Measurements from ENCODE around the gene ABCB6.

The ABCB6 gene

GRCh38 chr2:219181531-219181930 lies 37.2 kb downstream of the ABCB6 start:
- H3K4me3 ChIP-seq (ENCODE audit: low read depth, low read length) = no peak overlapping the region
- no peak for DNase-seq (ENCODE audit: low read depth)
- TF ChIP-seq CTCF (IDR thresholded peaks at IDR 0.05; ENCODE audit: low read depth, low read length, missing control alignments) = no peak

- TF ChIP-seq CTCF (IDR thresholded peaks at IDR 0.05; ENCODE audit: low read depth, low read length, missing control alignments) = no peak
- no peak for DNase-seq (ENCODE audit: low read depth)
- no peak overlapping the region for H3K4me3 ChIP-seq (ENCODE audit: low read depth, low read length)
Measured at GRCh38 chr2:219180961-219181360, 37.8 kb downstream of the ABCB6 start.

GRCh38 chr2:219179601-219180465 lies 38.9 kb downstream of the ABCB6 start:
- TF ChIP-seq CTCF (IDR thresholded peaks at IDR 0.05; ENCODE audit: low read depth, low read length, missing control alignments) = no peak
- H3K4me3 ChIP-seq (ENCODE audit: low read depth, low read length) = no peak overlapping the region
- no peak for DNase-seq (ENCODE audit: low read depth)

- no peak for DNase-seq (ENCODE audit: low read depth)
- H3K4me3 ChIP-seq (ENCODE audit: low read depth, low read length) = peak overlapping the region; percentile 88
- TF ChIP-seq CTCF (IDR thresholded peaks at IDR 0.05; ENCODE audit: low read depth, low read length, missing control alignments) = no peak
Measured at GRCh38 chr2:219178377-219179175, 40.2 kb downstream of the ABCB6 start.

- TF ChIP-seq CTCF (IDR thresholded peaks at IDR 0.05; ENCODE audit: low read depth, low read length, missing control alignments) = peak; percentile 24
- peak; percentile 72 for DNase-seq (ENCODE audit: low read depth)
- H3K4me3 ChIP-seq (ENCODE audit: low read depth, low read length) = peak within 1 kb of the TSS; percentile 88
Measured at GRCh38 chr2:219177552-219178376, 41.0 kb downstream of the ABCB6 start, which contains the start of gene RETREG2. RETREG2 (plus strand) TSS chr2:219178275; CDS start chr2:219178353, 78 bp downstream.

GRCh38 chr2:219176818-219177551 lies 41.8 kb downstream of the ABCB6 start, which contains the start of gene CNPPD1:
CNPPD1 (minus strand) TSS chr2:219176925; CDS start chr2:219176828, 97 bp downstream.
- no peak for TF ChIP-seq CTCF (IDR thresholded peaks at IDR 0.05; ENCODE audit: low read depth, low read length, missing control alignments)
- peak within 1 kb of the TSS; percentile 88 for H3K4me3 ChIP-seq (ENCODE audit: low read depth, low read length)
- DNase-seq (ENCODE audit: low read depth) = peak; percentile 55

Data from GM12864 (cell line).